HL-60/S4 treated with retinoic acid at 250 ng/mL for 4 days and 3 days (cell line): ENCODE data around the gene FBXL13.
"Not testable (repeated sequence)": the region's sequence is repeated elsewhere in the genome, so short reads cannot be mapped to it uniquely, and the experiment has no call there.

ENCODE experiments used
- in situ Hi-C: fragments of 300-500 bp; cut with MboI; formaldehyde crosslinking; loops from 2 replicates; pipeline ENCODE4 v1.7.0; 2022; ENCODE audit warnings: low sequenced_read_pairs

FBXL13 gene

DNA sequence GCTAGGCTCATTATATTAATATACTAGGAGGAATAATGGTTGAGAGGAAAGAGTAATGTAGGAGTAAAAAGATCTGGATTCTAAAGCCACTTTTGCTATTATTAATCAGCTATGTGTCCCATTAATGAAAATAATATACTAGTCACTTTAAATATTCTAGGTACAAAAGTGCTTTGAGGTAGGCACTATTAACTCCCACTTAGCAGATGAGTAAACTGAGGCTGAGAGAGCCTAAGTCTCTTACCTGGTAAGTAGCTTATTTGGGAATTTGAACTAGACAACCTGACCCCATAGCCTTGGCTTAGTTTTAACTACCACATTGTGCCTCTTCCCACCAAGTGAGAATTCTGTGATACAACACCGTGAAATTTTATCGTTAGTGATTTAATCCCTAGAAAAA is 6.3 kb upstream of the FBXL13 start:
- in situ Hi-C loops, result no loop called here

DNA sequence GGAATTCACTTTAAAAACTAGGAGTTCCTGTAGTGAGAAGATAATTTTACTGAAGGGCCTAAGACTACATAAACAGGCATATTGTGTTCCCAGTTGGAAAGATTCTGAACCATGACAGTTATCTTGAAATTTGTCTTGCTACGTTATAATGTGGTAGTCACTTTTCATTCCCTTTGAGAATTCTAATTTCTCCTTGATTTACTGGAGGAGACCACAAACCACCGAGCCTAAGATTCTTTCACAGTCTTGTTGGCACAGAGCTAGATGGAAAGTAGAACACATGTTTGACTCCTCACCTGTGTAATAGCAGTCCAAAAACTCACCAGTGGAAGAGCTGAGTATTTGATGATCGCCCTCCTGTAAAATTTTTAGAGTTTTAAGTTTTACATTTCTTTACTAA is 5.2 kb upstream of the FBXL13 start:
- in situ Hi-C loops, result no loop called here

DNA sequence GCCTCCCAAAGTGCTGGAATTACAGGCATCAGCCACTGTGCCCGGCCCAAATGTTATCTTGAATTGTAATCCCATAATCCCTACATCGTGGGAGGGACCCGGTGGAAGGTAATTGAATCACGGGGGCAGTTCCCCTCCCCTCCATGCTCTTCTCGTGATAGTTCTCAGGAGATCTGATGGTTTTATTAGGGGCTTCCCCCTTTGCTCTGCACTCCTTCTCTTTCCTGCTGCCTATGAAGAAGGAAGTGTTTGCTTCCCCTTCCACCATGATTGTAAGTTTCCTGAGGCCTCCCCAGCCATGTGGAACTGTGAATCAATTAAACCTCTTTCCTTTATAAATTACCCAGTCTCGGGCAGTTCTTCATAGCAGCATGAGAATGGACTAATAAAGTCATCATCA is 3.6 kb upstream of the FBXL13 start:
- in situ Hi-C loops, result not testable (repeated sequence)

DNA sequence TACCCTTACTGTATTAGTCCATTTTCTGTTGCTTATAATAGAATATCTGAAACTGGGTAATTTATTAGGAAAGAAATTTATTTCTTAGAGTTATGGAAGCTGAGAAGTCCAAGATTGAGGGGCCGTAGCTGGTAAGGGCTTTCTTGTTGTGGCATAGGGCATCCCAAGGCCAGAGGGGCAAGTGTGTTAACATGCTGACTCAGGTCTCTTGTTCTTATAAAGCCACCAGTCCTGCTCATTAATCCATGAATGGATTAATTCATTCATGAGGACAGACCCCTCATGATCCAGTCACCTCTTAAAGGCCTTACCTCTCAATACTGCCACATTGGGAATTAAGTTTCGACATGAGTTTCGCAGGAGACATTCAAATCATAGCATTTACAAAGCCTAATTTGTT is 2.7 kb upstream of the FBXL13 start:
- in situ Hi-C loops, result no loop called here

DNA sequence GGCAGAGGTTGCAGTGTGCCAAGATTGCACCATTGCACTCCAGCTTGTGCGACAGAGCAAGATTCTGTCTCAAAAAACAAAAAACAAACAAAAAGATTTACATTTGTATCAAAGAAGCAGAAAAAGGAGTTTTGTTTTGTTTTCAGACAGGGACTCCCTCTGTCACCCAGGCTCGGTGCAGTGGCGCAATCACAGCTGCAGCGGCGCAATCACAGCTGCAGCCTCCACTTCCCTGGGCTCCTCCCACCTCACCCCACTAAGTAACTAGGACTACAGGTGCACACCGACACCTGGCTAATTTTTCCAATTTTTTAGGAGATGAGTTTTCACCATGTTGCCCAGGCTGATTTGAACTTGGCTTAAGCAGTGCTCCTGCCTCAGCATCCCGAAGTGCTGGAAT is 2.2 kb upstream of the FBXL13 start:
- in situ Hi-C loops, result no loop called here

DNA sequence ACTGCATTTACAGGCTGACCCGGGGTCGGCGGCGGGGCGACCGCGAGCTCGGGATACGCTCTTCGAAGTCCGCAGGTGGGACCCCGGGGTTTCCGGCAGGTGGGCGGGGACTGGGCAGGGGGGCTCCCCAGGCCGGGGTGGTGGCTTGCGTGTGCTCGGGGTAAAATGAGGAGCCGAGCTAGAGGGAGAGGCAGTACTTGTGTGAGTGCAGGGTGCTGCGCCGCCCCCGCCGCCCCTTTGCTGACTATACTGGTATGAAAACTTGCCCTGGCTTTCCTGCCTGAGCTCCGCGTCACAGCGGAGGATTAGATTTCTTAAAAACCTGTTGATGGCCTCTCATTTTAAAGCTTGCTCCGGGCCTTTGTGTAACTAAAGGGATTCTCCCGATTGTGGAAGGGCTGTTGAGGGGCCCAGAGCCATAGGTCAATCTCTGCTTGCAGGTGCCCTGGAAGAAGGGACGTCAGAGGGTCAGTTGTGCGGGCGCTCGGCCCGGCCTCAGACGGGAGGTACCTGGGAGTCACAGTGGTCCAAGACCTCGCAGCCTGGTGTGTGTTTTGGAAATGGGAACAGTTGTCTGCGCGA is 832 bp upstream of the FBXL13 start:
- in situ Hi-C loops, result no loop called here

DNA sequence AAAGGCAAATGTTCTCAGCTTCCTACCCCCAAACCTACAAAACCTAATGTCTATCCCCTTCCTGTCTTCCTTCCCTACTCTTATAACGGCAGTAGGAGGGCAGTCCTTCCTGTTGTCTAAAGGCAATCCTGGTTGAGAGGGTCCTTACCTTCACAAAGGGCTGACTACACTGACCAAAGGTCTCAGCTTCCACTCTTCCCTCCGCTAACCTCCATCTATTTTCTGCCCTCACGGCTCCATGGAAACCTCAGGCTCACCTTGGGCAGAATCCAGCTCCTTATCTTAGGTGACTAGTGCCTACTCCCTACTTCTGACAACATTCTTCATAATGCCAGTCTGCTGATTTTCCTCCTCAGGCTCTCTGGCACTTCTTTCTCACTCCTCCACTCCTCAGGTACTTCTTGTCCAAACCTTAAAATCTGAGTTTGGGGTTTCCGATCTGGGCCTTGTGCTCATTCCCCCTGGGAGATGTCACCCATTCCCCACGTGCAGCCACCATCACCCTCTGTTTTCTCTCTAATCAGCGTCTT is 542 bp downstream of the FBXL13 start:
- in situ Hi-C loops, result no loop called here

DNA sequence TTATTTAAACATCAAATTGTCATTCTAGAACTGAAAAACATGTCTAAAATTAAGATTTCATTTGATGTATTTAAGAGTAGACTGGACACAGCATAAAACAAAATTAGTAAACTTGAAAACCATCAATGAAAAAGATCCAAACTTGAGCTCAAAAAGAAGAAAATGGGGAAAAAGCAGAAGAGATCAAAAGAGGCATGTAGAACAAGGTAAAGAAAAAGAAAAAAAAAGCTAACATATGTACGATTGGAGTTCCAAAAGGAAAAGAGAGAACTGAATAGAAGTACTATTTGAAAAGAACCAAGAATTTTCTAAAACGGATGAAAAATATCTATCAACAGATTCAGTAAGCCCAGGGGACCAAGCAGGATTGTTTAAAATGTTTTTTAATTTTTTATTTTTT is 3.6 kb downstream of the FBXL13 start:
- in situ Hi-C loops, result no loop called here

DNA sequence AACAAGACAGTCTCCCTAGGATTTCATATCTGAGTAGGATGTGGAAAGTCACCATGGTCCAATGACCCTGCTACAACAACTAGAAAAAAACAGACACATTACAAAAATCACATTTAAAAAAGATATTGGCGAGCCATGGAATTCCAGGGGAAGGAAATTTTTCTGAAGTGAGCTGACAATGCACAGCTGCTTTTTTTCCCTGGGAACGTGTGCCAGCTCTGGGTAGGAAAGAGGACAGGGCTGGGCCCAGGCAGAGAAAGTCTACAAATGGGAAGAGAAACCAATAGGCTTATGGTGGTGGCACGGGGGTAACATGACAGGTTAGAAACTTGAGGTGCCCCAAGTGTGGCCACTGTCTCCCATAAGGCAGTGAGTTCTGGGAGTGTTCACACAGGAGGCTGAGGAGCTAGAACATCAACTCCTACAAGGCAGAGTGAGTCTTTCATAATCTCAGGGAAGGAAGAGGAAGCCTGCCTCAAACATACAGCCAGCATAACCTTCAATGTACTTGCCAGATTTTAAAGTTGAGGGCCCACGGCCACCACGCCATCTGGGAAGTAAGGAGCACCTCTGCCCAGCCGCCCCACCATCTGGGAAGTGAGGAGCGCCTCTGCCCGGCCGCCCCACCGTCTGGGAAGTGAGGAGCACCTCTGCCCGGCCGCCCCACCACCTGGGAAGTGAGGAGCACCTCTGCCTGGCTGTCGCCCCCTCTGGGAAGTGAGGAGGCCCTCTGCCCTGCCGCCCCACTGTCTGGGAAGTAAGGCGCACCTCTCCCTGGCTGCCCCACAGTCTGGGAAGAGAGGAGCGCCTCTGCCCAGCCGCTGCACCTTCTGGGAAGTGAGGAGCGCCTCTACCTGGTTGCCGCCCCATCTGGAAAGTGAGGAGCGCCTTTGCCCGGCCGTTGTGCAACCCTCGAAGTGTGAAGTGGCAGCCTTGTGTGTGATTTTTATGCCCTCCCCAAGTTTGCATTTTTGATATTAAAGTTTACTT is 5.9 kb downstream of the FBXL13 start:
- in situ Hi-C loops, result no loop called here

DNA sequence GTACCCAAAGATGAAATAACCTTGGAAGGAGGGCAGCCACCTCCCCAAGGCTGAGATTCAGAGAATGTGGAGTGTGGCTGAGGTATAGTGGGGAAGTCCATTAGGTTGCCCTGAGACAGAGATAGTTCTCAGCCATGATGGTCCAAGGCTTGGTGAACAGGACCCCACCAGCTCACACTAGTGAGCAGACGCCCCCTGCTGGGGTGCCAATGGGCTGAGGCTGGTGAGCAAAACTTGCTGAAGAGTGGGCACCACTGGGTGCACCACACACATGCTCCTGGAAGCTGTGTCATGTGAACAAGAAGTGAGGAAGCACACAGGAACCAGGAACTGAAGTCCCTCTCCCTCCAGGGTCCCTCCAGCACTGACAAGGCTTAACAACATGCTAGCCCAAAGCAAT is 8.9 kb downstream of the FBXL13 start:
- in situ Hi-C loops, result no loop called here

DNA sequence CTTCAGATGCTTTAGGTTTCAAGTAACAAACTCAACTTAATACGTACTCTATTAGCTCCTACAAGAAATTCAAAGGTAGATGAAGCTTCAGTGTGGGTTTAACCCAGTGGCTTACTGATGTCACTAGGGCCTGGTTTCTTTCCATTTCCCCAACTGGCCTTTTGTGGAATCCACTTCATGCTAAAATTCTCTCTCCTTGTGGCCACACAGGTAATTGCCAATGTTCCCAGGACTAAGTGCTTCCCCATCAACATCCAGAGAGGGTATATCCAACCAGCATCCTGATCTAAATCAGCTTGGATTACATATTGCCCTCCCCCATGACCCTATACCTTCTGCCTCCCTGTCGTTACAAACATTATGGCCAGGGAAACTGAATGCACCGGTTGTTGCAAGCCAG is 10.7 kb downstream of the FBXL13 start:
- in situ Hi-C loops, result no loop called here

DNA sequence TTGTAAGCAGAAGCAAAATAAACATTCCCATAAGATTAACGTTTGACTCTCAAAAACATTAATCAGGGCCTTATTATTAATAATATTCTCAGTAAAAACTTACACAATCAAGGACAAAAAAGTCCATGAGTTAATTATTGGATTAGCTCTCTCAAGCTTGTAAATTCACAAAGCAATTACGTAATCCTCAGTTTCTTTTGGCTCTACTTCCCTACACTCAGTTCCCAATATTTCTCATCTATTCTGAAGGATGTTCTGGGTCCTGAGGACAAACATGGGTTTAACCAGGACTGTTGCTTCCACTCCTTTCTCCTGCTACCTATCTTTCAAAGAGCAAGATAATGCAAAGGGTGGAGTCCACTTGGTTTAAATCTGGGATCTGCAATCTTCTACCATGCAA is 15.1 kb downstream of the FBXL13 start:
- in situ Hi-C loops, result no loop called here

DNA sequence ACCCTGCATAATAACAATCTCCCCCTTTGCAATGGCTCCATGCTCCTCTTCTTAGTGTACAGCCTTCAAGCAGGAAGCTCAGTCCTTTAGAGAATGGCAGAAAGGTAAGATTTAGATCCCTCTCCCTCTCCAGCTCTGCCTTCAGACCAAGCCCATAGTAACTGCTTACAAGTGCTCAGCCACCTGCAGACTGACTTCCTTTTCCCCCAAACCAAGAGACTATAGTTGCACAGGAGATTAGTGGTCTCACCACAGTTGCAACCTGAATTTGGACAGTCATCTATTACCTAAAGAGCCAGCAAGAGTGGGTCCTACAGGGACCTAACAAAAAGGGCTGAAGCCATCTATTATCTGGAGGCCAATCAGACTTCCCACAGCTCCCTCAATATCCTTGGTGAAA is 16.5 kb downstream of the FBXL13 start:
- in situ Hi-C loops, result no loop called here

DNA sequence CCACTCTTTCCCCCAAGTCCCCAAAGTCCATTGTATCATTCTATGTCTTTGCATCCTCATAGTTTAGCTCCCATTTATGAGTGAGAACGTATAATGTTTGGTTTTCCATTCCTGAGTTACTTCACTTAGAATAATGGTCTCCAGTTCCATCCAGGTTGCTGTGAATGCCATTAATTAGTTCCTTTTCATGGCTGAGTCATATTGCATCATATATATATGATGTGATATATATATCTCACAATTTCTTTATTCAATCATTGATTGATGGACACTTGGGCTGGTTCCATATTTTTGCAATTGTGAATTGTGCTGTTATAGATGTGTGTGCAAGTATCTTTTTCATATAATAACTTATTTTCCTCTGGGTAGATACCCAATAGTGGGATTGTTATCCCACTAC is 18.6 kb downstream of the FBXL13 start:
- in situ Hi-C loops, result not testable (repeated sequence)

DNA sequence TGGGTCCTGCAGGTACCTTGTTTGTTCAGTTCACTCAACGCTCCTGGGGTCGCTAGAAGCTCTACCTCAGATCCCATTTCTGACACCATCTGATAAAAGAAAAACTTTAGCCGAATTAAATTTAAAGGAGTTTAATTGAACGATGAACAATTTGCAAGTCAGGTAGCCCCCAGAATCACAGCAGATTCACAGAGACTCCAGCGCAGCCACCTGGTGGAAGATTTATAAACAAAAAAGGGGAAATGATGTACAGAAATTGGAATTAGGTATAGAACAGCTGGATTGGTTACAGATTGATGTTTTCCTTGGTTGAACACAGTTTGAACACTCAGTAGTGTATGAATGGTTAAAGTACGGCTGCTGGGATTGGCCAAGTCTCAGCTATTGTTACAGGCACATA is 23.1 kb downstream of the FBXL13 start:
- in situ Hi-C loops, result no loop called here

DNA sequence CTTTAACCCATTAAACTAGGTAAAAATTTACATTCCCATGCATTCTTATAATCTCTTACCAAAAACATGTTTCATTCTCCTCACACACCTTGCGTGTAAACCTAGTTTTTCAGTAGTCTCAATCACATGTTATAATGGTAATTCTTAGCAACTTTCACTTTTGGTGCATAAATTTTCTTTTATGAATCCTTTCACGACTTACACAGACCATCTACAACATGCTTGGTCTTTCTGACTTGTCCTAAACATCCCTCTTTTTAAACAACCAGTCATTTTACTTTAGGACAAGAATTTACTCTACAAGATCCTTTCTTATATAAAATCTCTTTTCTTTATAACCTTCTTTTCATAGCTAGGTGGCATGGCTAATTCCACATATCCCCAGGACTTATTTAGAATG is 25.8 kb downstream of the FBXL13 start:
- in situ Hi-C loops, result no loop called here

DNA sequence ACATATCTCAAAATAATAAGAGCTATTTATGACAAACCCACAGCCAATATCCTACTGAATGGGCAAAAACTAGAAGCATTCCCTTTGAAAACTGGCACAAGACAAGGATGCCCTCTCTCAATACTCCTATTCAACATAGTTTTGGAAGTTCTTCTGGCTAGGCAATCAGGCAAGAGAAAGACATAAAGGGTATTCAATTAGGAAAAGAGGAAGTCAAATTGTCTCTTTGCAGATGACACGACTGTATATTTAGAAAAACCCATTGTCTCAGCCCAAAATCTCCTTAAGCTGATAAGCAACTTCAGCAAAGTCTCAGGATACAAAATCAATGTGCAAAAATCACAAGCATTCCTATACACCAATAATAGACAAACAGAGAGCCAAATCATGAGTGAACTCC is 32.8 kb downstream of the FBXL13 start:
- in situ Hi-C loops, result not testable (repeated sequence)

DNA sequence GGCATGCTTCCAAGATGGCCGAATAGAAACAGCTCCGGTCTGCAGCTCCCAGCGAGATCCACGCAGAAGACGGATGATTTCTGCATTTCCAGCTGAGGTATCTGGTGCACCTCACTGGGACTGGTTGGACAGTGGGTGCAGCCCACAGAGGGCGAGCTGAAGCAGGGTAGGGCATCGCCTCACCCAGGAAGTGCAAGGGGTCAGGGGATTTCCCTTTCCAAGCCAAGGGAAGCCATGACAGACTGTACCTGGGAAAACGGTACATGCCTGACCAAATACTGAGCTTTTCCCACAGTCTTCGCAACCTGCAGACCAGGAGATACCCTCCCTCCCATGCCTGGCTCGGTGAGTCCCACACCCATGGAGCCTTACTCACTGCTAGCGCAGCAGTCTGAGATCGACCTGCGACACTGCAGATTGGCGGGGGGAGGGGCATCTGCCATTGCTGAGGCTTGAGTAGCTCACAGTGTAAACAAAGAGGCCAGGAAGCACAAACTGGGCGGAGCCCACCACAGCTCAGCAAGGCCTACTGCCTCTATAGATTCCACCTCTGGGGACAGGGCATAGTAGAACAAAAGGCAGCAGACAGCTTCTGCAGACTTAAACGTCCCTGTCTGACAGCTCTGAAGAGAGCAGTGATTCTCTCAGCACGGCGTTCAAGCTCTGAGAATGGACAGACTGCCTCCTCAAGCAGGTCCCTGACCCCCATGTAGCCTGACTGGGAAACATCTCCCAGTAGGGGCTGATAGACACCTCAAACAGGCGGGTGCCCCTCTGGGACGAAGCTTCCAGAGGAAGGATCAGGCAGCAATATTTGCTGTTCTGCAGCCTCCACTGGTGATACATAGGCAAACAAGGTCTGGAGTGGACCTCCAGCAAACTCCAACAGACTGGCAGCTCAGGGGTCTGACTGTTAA is 36.5 kb downstream of the FBXL13 start:
- in situ Hi-C loops, result not testable (repeated sequence)

DNA sequence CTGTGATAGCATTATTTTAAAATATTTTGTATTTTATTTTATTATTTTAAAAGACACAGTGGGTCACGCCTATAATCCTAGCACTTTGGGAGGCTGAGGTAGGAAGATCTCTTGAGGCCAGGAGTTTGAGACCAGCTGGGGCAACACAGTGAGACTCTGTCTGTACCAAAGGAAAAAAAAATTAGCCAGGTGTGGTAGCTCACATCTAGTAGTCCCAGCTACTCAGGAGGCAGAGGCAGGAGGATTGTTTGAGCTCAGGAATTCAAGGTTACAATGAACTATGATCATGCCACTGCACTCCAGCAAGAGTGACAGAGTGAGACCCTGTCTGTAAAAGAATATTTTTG is 37.1 kb downstream of the FBXL13 start:
- in situ Hi-C loops, result no loop called here

DNA sequence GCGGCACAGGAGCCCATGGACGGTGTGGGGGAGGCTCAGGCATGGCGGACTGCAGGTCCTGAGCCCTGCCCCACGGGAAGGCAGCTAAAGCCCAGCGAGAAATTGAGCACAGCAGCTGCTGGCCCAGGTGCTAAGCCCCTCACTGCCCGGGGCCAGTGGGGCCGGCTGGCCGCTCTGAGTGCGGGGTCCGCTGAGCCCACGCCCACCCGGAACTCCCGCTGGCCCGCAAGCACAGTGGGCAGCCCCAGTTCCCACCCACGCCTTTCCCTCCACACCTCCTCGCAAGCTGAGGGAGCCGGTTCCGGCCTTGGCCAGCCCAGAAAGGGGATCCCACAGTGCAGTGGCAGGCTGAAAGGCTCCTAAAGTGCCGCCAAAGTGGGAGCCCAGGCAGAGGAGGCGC is 40.3 kb downstream of the FBXL13 start:
- in situ Hi-C loops, result not testable (repeated sequence)

DNA sequence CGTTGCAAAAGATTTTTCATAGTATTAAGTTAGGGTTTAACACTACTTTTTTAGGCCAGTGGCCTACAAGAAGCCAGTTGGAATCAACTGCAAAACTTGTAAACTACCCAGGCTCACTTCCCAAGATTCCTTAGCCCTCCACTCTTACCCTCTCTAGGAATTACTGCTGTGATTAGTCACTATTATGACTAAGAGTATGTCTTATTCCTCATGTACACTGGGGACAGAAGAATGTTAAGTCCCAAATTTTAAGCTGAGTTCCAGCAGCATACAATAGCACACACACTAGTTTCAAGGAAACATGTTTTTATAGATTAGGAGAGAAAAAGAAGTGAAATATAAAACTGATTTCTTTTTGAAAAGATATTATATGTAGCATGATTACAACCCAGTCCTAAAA is 42.8 kb downstream of the FBXL13 start:
- in situ Hi-C loops, result no loop called here
